ENCODE measurements around the gene ZNHIT2. TPM values are rescaled to one million over a fixed set of nuclear protein-coding genes. Genes with fewer than 3 reads are reported as not detected.
A peak's percentile ranks its signal among the peaks of the same experiment; 100 is the strongest.

Gene ZNHIT2
- total RNA-seq, 2 experiments from 2014 or later: 11.5 to 32.4 TPM

GRCh38 chr11:65165410-65166317, 48.2 kb upstream of the ZNHIT2 start:
- ChIA-PET POLR2A (interaction anchor here (0.6 to 0.7 kb wide), 3 partner anchors 10 to 43 kb away, joined by 3 to 4 read pairs (median 3); partner anchors contain the start of genes FAU and MRPL49), CTCF (ENCODE audit: unreplicated experiment) (no interaction called here)
- intact Hi-C loops (cut with micrococcal nuclease; ENCODE audit: unreplicated experiment): loop anchor here (5.0 kb wide), 1 partner anchor 33 kb away; the partner anchor contains the start of gene SYVN1
- Histone ChIP-seq H3K4me3 (ENCODE audit: low read depth, low read length, poor library complexity, severe bottlenecking) (no peak overlapping the region), H3K4me1 (ENCODE audit: insufficient read depth, low read length, poor library complexity, severe bottlenecking) (peaks cover 35% of the 10 kb centered on the region), H3K27ac (ENCODE audit: low read depth, low read length, poor library complexity, severe bottlenecking) (no peak overlapping the region), H3K79me2 (ENCODE audit: insufficient read depth, low read depth, low read length) (no peaks in the 10 kb centered on the region), H3K9me2 (ENCODE audit: insufficient read depth, low read length) (no peaks in the 10 kb centered on the region), H3K4me2 (ENCODE audit: low read length) (no peak overlapping the region), H3K36me3 (ENCODE audit: insufficient read depth, low read length) (no peaks in the 10 kb centered on the region), H4K20me1 (ENCODE audit: insufficient read depth, low read length) (no peaks in the 10 kb centered on the region), H3K9me3 (ENCODE audit: low read length) (no peaks in the 10 kb centered on the region), H2AFZ (ENCODE audit: low read length) (no peak overlapping the region)
- TF ChIP-seq, protein P1, sequence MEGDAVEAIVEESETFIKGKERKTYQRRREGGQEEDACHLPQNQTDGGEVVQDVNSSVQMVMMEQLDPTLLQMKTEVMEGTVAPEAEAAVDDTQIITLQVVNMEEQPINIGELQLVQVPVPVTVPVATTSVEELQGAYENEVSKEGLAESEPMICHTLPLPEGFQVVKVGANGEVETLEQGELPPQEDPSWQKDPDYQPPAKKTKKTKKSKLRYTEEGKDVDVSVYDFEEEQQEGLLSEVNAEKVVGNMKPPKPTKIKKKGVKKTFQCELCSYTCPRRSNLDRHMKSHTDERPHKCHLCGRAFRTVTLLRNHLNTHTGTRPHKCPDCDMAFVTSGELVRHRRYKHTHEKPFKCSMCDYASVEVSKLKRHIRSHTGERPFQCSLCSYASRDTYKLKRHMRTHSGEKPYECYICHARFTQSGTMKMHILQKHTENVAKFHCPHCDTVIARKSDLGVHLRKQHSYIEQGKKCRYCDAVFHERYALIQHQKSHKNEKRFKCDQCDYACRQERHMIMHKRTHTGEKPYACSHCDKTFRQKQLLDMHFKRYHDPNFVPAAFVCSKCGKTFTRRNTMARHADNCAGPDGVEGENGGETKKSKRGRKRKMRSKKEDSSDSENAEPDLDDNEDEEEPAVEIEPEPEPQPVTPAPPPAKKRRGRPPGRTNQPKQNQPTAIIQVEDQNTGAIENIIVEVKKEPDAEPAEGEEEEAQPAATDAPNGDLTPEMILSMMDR (conservative IDR thresholded peaks at IDR 0.05; ENCODE audit: low read length): no peak
- no peak for TF ChIP-seq EZH2phosphoT487 (IDR thresholded peaks at IDR 0.05; ENCODE audit: borderline replicate concordance, low read depth, low read length)
- BruUV-seq (replicated peaks): no TSS peak
- no peak for DNase-seq (ENCODE audit: low spot score)

DNA sequence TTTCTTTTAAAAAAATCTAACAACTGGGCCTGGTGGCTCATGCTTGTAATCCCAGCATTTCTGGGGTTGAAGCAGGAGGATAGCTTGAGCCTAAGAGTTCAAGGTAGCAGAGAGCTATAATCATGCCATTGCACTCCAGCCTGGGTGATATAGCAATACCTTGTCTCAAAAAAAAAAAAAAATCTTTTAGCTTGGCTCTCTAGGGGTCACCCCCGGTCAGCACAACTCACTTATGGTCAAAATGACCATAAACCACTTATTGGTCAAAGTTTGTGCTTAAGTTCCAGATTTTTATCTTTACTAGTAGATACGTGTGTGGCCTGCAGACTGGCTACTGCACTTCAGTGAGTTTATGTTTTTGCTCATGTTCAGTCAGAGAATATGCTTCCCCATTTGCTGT, 46.2 kb upstream of the ZNHIT2 start:
- intact Hi-C loops (cut with micrococcal nuclease; ENCODE audit: unreplicated experiment): no loop called here
- BruUV-seq (replicated peaks): no TSS peak
- no peak for TF ChIP-seq EZH2phosphoT487 (IDR thresholded peaks at IDR 0.05; ENCODE audit: borderline replicate concordance, low read depth, low read length)
- TF ChIP-seq, protein P1 (conservative IDR thresholded peaks at IDR 0.05; ENCODE audit: low read length): no peak
- H2AFZ ChIP-seq (ENCODE audit: low read length): no peak overlapping the region
- H3K27ac ChIP-seq (ENCODE audit: low read depth, low read length, poor library complexity, severe bottlenecking): no peak overlapping the region
- no peaks in the 10 kb centered on the region for H3K9me3 ChIP-seq (ENCODE audit: low read length)
- ChIA-PET CTCF (ENCODE audit: unreplicated experiment) (no interaction called here), POLR2A (interaction anchor here (0.5 to 0.6 kb wide), 3 partner anchors 92 to 197 kb away, joined by 3 to 4 read pairs (median 3); no protein-coding TSS in a partner anchor)
- no peak for DNase-seq (ENCODE audit: low spot score)
- H3K4me3 ChIP-seq (ENCODE audit: low read depth, low read length, poor library complexity, severe bottlenecking): no peak overlapping the region
- no peaks in the 10 kb centered on the region for H3K9me2 ChIP-seq (ENCODE audit: insufficient read depth, low read length)
- H4K20me1 ChIP-seq (ENCODE audit: insufficient read depth, low read length): no peaks in the 10 kb centered on the region
- no peaks in the 10 kb centered on the region for H3K79me2 ChIP-seq (ENCODE audit: insufficient read depth, low read depth, low read length)
- H3K36me3 ChIP-seq (ENCODE audit: insufficient read depth, low read length): no peaks in the 10 kb centered on the region
- peaks cover 42% of the 10 kb centered on the region for H3K4me1 ChIP-seq (ENCODE audit: insufficient read depth, low read length, poor library complexity, severe bottlenecking)
- no peak overlapping the region for H3K4me2 ChIP-seq (ENCODE audit: low read length)

DNA sequence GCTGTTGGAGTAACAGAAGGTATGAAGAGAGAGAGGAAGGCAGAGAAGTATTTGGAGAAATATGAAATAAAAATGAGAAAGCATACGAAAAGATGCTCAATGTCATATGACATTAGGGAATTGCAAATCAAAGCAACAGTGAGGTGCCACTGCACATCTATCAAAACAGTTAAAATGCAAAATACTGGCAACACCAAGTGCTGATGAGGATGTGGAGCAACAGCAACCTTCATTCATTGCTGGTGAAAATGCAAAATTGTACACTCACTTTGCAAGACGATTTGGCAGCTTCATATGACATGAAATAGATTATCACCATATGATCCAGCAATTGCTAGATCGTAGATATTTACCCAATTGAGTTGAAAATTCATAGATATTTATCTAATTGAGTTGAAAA, 43.1 kb upstream of the ZNHIT2 start:
- H4K20me1 ChIP-seq (ENCODE audit: insufficient read depth, low read length): no peaks in the 10 kb centered on the region
- ChIA-PET CTCF (ENCODE audit: unreplicated experiment) (no interaction called here), POLR2A (no interaction called here)
- H3K4me3 ChIP-seq (ENCODE audit: low read depth, low read length, poor library complexity, severe bottlenecking): no peak overlapping the region
- H2AFZ ChIP-seq (ENCODE audit: low read length): peak overlapping the region; percentile 60; the same call in 1 of the 2 replicates
- no peaks in the 10 kb centered on the region for H3K79me2 ChIP-seq (ENCODE audit: insufficient read depth, low read depth, low read length)
- H3K4me1 ChIP-seq (ENCODE audit: insufficient read depth, low read length, poor library complexity, severe bottlenecking): peaks cover 32% of the 10 kb centered on the region
- no peak for DNase-seq (ENCODE audit: low spot score)
- intact Hi-C loops (cut with micrococcal nuclease; ENCODE audit: unreplicated experiment): no loop called here
- TF ChIP-seq, protein P1 (conservative IDR thresholded peaks at IDR 0.05; ENCODE audit: low read length): no peak
- TF ChIP-seq EZH2phosphoT487 (IDR thresholded peaks at IDR 0.05; ENCODE audit: borderline replicate concordance, low read depth, low read length): no peak
- BruUV-seq (replicated peaks): no TSS peak
- H3K9me3 ChIP-seq (ENCODE audit: low read length): no peaks in the 10 kb centered on the region
- H3K36me3 ChIP-seq (ENCODE audit: insufficient read depth, low read length): no peaks in the 10 kb centered on the region
- H3K27ac ChIP-seq (ENCODE audit: low read depth, low read length, poor library complexity, severe bottlenecking): no peak overlapping the region
- peak overlapping the region; percentile 5; the same call in 1 of the 2 replicates for H3K4me2 ChIP-seq (ENCODE audit: low read length)
- H3K9me2 ChIP-seq (ENCODE audit: insufficient read depth, low read length): no peaks in the 10 kb centered on the region
